ENCODE data around the gene LMTK3. TPM values are rescaled to one million over a fixed set of nuclear protein-coding genes. Genes with fewer than 3 reads are reported as not detected.

Gene LMTK3
- total and polyA plus RNA-seq, 9 of the 15 experiments (the other 6 are each of a cell fraction or from before 2014, with no cell fraction given), result 0.35 to 12.3 (median 2.0) TPM; not detected in 2

DNA sequence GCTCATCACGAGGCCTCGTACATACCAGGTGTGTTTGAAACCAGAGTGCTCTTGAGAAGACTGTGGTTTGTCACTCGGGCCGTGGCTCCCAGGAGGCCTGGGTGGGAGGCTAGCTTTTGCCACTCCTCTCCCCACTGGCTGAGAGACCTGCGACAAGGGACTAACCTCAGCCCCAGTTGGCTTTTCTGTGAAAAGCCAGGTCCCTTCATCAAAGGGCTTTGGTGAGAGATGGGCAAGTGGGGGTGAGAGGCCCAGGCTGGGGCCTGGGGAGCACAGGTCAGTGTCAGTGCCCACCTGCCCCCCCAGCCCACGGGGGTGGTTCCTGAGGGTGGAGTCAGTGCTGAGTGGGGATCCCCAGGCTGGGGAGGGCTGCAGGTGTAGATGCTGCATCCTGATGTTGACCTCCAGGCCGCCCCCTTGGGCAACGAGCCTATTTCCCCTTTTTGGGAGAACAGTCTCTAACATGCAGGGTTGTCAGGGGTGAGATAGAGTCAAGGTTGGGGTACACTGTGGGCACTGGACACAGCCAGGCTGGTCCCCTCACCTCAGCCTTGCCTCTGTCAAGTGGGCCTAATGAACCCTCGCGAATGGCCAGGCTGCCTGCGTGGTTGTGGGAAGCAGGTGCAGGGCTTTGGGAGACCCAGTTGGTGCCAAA is 55.6 kb downstream of the LMTK3 start:
- DNase-seq (ENCODE audit: extremely low read depth in 1 of 4, low spot score in 3 of 4) (no peak), ATAC-seq (no peak), FAIRE-seq (no peak)
- peaks cover 83% of the 10 kb centered on the region for H3K36me3 ChIP-seq (ENCODE audit: control insufficient read depth, insufficient read depth, low read length)
- peaks cover 0 to 30% of the 10 kb centered on the region in 2 experiments; a peak in 2 of 5 replicates for H3K4me1 ChIP-seq (replicated peaks in 1 of 2; ENCODE audit: control insufficient read depth in 2 of 2, insufficient read depth in 2 of 2, low read length in 2 of 2)
- in situ Hi-C loops (cut with MboI) (no loop called here), intact Hi-C loops (cut with micrococcal nuclease) (no loop called here)
- no peaks in the 10 kb centered on the region for H3K9me1 ChIP-seq (ENCODE audit: control insufficient read depth, insufficient read depth, low read length)
- H3K9me3 ChIP-seq (replicated peaks; ENCODE audit: control insufficient read depth, insufficient read depth, low read depth, low read length), result no peaks in the 10 kb centered on the region
- H2AFZ ChIP-seq (ENCODE audit: low read depth, low read length), result no peak overlapping the region
- WGBS (ENCODE audit: insufficient coverage, low coverage, missing lambda C conversion rate), result 95% methylated on average over 8 of the region's 11 CpGs
- BruUV-seq (replicated peaks), result no TSS peak
- ChIA-PET POLR2A (no interaction called here), CTCF (ENCODE audit: low intra/inter-chr PET ratio) (no interaction called here)
- no peak overlapping the region for H3K27ac ChIP-seq (ENCODE audit: extremely low read depth, low read depth, low read length)
- H3K4me2 ChIP-seq (ENCODE audit: insufficient read depth, low read length), result no peak overlapping the region
- H3K79me2 ChIP-seq (ENCODE audit: control insufficient read depth, insufficient read depth, low read length), result peaks cover 12% of the 10 kb centered on the region
- TF ChIP-seq, protein P1, sequence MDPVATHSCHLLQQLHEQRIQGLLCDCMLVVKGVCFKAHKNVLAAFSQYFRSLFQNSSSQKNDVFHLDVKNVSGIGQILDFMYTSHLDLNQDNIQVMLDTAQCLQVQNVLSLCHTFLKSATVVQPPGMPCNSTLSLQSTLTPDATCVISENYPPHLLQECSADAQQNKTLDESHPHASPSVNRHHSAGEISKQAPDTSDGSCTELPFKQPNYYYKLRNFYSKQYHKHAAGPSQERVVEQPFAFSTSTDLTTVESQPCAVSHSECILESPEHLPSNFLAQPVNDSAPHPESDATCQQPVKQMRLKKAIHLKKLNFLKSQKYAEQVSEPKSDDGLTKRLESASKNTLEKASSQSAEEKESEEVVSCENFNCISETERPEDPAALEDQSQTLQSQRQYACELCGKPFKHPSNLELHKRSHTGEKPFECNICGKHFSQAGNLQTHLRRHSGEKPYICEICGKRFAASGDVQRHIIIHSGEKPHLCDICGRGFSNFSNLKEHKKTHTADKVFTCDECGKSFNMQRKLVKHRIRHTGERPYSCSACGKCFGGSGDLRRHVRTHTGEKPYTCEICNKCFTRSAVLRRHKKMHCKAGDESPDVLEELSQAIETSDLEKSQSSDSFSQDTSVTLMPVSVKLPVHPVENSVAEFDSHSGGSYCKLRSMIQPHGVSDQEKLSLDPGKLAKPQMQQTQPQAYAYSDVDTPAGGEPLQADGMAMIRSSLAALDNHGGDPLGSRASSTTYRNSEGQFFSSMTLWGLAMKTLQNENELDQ (CRISPR knock-in tag; IDR thresholded peaks at IDR 0.05; ENCODE audit: borderline replicate concordance), result no peak
- TF ChIP-seq POLR2AphosphoS5 (IDR thresholded peaks at IDR 0.05; ENCODE audit: control insufficient read depth, insufficient read depth, low read depth, low read length), result 0 out of 2 replicates have a peak, but pooled peaks have one; percentile 11
- TF ChIP-seq POLR2G (IDR thresholded peaks at IDR 0.05; ENCODE audit: low read depth, low read length), result peak; percentile 17; the same call in 1 of the 2 replicates
- no peak for TF ChIP-seq ZNF586 (CRISPR knock-in tag; conservative IDR thresholded peaks at IDR 0.05)
- TF ChIP-seq, protein P2, sequence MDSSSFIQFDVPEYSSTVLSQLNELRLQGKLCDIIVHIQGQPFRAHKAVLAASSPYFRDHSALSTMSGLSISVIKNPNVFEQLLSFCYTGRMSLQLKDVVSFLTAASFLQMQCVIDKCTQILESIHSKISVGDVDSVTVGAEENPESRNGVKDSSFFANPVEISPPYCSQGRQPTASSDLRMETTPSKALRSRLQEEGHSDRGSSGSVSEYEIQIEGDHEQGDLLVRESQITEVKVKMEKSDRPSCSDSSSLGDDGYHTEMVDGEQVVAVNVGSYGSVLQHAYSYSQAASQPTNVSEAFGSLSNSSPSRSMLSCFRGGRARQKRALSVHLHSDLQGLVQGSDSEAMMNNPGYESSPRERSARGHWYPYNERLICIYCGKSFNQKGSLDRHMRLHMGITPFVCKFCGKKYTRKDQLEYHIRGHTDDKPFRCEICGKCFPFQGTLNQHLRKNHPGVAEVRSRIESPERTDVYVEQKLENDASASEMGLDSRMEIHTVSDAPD (CRISPR knock-in tag; IDR thresholded peaks at IDR 0.05), result no peak
- TF ChIP-seq, protein P3, sequence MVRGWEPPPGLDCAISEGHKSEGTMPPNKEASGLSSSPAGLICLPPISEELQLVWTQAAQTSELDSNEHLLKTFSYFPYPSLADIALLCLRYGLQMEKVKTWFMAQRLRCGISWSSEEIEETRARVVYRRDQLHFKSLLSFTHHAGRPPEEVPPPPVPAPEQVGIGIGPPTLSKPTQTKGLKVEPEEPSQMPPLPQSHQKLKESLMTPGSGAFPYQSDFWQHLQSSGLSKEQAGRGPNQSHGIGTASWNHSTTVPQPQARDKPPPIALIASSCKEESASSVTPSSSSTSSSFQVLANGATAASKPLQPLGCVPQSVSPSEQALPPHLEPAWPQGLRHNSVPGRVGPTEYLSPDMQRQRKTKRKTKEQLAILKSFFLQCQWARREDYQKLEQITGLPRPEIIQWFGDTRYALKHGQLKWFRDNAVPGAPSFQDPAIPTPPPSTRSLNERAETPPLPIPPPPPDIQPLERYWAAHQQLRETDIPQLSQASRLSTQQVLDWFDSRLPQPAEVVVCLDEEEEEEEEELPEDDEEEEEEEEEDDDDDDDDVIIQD (CRISPR knock-in tag; IDR thresholded peaks at IDR 0.05), result no peak
- TF ChIP-seq, protein P4, sequence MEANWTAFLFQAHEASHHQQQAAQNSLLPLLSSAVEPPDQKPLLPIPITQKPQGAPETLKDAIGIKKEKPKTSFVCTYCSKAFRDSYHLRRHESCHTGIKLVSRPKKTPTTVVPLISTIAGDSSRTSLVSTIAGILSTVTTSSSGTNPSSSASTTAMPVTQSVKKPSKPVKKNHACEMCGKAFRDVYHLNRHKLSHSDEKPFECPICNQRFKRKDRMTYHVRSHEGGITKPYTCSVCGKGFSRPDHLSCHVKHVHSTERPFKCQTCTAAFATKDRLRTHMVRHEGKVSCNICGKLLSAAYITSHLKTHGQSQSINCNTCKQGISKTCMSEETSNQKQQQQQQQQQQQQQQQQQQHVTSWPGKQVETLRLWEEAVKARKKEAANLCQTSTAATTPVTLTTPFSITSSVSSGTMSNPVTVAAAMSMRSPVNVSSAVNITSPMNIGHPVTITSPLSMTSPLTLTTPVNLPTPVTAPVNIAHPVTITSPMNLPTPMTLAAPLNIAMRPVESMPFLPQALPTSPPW (CRISPR knock-in tag; IDR thresholded peaks at IDR 0.05), result no peak
- H4K20me1 ChIP-seq (replicated peaks; ENCODE audit: control insufficient read depth, insufficient read depth, low read length), result peaks cover 9% of the 10 kb centered on the region
- H3K9ac ChIP-seq (ENCODE audit: insufficient read depth in 1 of 2, low read depth in 2 of 2, low read length in 2 of 2), result peak overlapping the region in 1 of 2 experiments; percentile 74; a peak in 2 of 4 replicates
- no peak overlapping the region for H3K4me3 ChIP-seq
- no peaks in the 10 kb centered on the region for H3K27me3 ChIP-seq (ENCODE audit: control insufficient read depth in 2 of 2, insufficient read depth in 2 of 2, low read length in 2 of 2)
